ENCODE data around the gene EML5. TPM values are rescaled to one million over a fixed set of nuclear protein-coding genes. Genes with fewer than 3 reads are reported as not detected.

EML5 gene
- total and polyA plus RNA-seq, 7 experiments from 2014 or later: 0.40 to 6.4 (median 3.3) TPM

- DNase-seq (no peak), ATAC-seq (no peak)
- Histone ChIP-seq H3K27ac (ENCODE audit: low read depth, low read length) (no peak overlapping the region), H3K27me3 (ENCODE audit: control insufficient read depth in 2 of 2, insufficient read depth in 2 of 2, low read length in 2 of 2) (no peaks in the 10 kb centered on the region), H3K4me1 (ENCODE audit: control insufficient read depth in 2 of 2, insufficient read depth in 2 of 2, low read length in 2 of 2) (no peaks in the 10 kb centered on the region), H3K36me3 (ENCODE audit: control insufficient read depth in 2 of 3, insufficient read depth in 3 of 3, low read length in 3 of 3) (no peaks in the 10 kb centered on the region), H3K4me3 (ENCODE audit: low read length) (no peak overlapping the region), H3K9me3 (ENCODE audit: control insufficient read depth in 2 of 3, low read length in 3 of 3) (no peaks in the 10 kb centered on the region)
- Mint-ChIP-seq H3K4me1 (peaks cover 0 to 2% (median 0%) of the 10 kb centered on the region in 7 donors), H3K36me3 (peaks cover 0 to 25% (median 3%) of the 10 kb centered on the region in 5 donors), H3K27me3 (no peaks in the 10 kb centered on the region), H3K27ac (no peak overlapping the region), H3K9me3 (no peaks in the 10 kb centered on the region), H3K4me3 (no peak overlapping the region)
- ChIA-PET POLR2A (no interaction called here), CTCF (no interaction called here)
- intact Hi-C loops (cut with micrococcal nuclease): no loop called here
Measured at GRCh38 chr14:88750945-88751344, 41.8 kb downstream of the EML5 start.

- intact Hi-C loops (cut with micrococcal nuclease): no loop called here
- no peaks in the 10 kb centered on the region for H3K36me3 ChIP-seq (ENCODE audit: control insufficient read depth in 2 of 3, insufficient read depth in 3 of 3, low read length in 3 of 3)
- no peaks in the 10 kb centered on the region for H3K4me1 ChIP-seq (ENCODE audit: control insufficient read depth in 2 of 2, insufficient read depth in 2 of 2, low read length in 2 of 2)
- ATAC-seq (no peak), DNase-seq (no peak)
- no peaks in the 10 kb centered on the region for H3K9me3 ChIP-seq (ENCODE audit: control insufficient read depth in 2 of 3, low read length in 3 of 3)
- no peaks in the 10 kb centered on the region for H3K9me3 Mint-ChIP-seq
- H3K27me3 ChIP-seq (ENCODE audit: control insufficient read depth in 2 of 2, insufficient read depth in 2 of 2, low read length in 2 of 2): no peaks in the 10 kb centered on the region
- ChIA-PET CTCF (no interaction called here), POLR2A (no interaction called here)
- no peak overlapping the region for H3K4me3 ChIP-seq (ENCODE audit: low read length)
- H3K4me1 Mint-ChIP-seq: peaks cover 0 to 2% (median 0%) of the 10 kb centered on the region in 7 donors
- H3K4me3 Mint-ChIP-seq: no peak overlapping the region
- no peaks in the 10 kb centered on the region for H3K27me3 Mint-ChIP-seq
- peaks cover 0 to 26% (median 3%) of the 10 kb centered on the region in 5 donors for H3K36me3 Mint-ChIP-seq
- H3K27ac Mint-ChIP-seq: no peak overlapping the region
- no peak overlapping the region for H3K27ac ChIP-seq (ENCODE audit: low read depth, low read length)
Measured at GRCh38 chr14:88750413-88750812, 42.3 kb downstream of the EML5 start.

GRCh38 chr14:88749139-88749538 lies 43.6 kb downstream of the EML5 start:
- POLR2A ChIA-PET: no interaction called here
- intact Hi-C loops (cut with micrococcal nuclease): no loop called here
- Mint-ChIP-seq H3K4me1 (peaks cover 0 to 2% (median 0%) of the 10 kb centered on the region in 7 donors), H3K27me3 (no peaks in the 10 kb centered on the region), H3K9me3 (no peaks in the 10 kb centered on the region), H3K36me3 (peaks cover 0 to 25% (median 3%) of the 10 kb centered on the region in 5 donors), H3K27ac (no peak overlapping the region), H3K4me3 (no peak overlapping the region)
- H3K27ac ChIP-seq (ENCODE audit: low read depth, low read length): no peak overlapping the region
- H3K36me3 ChIP-seq (ENCODE audit: control insufficient read depth in 2 of 3, insufficient read depth in 3 of 3, low read length in 3 of 3): no peaks in the 10 kb centered on the region
- H3K27me3 ChIP-seq (ENCODE audit: control insufficient read depth in 2 of 2, insufficient read depth in 2 of 2, low read length in 2 of 2): no peaks in the 10 kb centered on the region
- DNase-seq (no peak), ATAC-seq (no peak)
- no peaks in the 10 kb centered on the region for H3K4me1 ChIP-seq (ENCODE audit: control insufficient read depth in 2 of 2, insufficient read depth in 2 of 2, low read length in 2 of 2)
- CTCF ChIA-PET: no interaction called here
- no peaks in the 10 kb centered on the region for H3K9me3 ChIP-seq (ENCODE audit: control insufficient read depth in 2 of 3, low read length in 3 of 3)
- no peak overlapping the region for H3K4me3 ChIP-seq (ENCODE audit: low read length)

- intact Hi-C loops (cut with micrococcal nuclease): no loop called here
- Mint-ChIP-seq H3K27ac (no peak overlapping the region), H3K4me1 (peaks cover 0 to 2% (median 0%) of the 10 kb centered on the region in 7 donors), H3K9me3 (no peaks in the 10 kb centered on the region), H3K36me3 (peaks cover 0 to 25% (median 3%) of the 10 kb centered on the region in 5 donors), H3K27me3 (no peaks in the 10 kb centered on the region), H3K4me3 (no peak overlapping the region)
- H3K27ac ChIP-seq (ENCODE audit: low read depth, low read length): no peak overlapping the region
- H3K27me3 ChIP-seq (ENCODE audit: control insufficient read depth in 2 of 2, insufficient read depth in 2 of 2, low read length in 2 of 2): no peaks in the 10 kb centered on the region
- no peak overlapping the region for H3K4me3 ChIP-seq (ENCODE audit: low read length)
- H3K36me3 ChIP-seq (ENCODE audit: control insufficient read depth in 2 of 3, insufficient read depth in 3 of 3, low read length in 3 of 3): no peaks in the 10 kb centered on the region
- no peaks in the 10 kb centered on the region for H3K9me3 ChIP-seq (ENCODE audit: control insufficient read depth in 2 of 3, low read length in 3 of 3)
- ATAC-seq: no peak
- POLR2A ChIA-PET: no interaction called here
- DNase-seq: no peak
- CTCF ChIA-PET: no interaction called here
- no peaks in the 10 kb centered on the region for H3K4me1 ChIP-seq (ENCODE audit: control insufficient read depth in 2 of 2, insufficient read depth in 2 of 2, low read length in 2 of 2)
Measured at GRCh38 chr14:88748288-88748687, 44.5 kb downstream of the EML5 start.

- Histone ChIP-seq H3K36me3 (ENCODE audit: control insufficient read depth in 2 of 3, insufficient read depth in 3 of 3, low read length in 3 of 3) (no peaks in the 10 kb centered on the region), H3K9me3 (ENCODE audit: control insufficient read depth in 2 of 3, low read length in 3 of 3) (no peaks in the 10 kb centered on the region), H3K27ac (ENCODE audit: low read depth, low read length) (no peak overlapping the region), H3K27me3 (ENCODE audit: control insufficient read depth in 2 of 2, insufficient read depth in 2 of 2, low read length in 2 of 2) (no peaks in the 10 kb centered on the region), H3K4me1 (ENCODE audit: control insufficient read depth in 2 of 2, insufficient read depth in 2 of 2, low read length in 2 of 2) (no peaks in the 10 kb centered on the region), H3K4me3 (ENCODE audit: low read length) (no peak overlapping the region)
- Mint-ChIP-seq H3K36me3 (peaks cover 0 to 13% (median 4%) of the 10 kb centered on the region in 5 donors), H3K27me3 (no peaks in the 10 kb centered on the region), H3K4me1 (peaks cover 0 to 2% (median 0%) of the 10 kb centered on the region in 7 donors), H3K4me3 (no peak overlapping the region), H3K9me3 (no peaks in the 10 kb centered on the region), H3K27ac (no peak overlapping the region)
- DNase-seq: no peak
- CTCF ChIA-PET: no interaction called here
- intact Hi-C loops (cut with micrococcal nuclease): no loop called here
- POLR2A ChIA-PET: no interaction called here
- ATAC-seq: no peak
Measured at GRCh38 chr14:88746052-88746451, 46.7 kb downstream of the EML5 start.

- CTCF ChIA-PET: no interaction called here
- POLR2A ChIA-PET: no interaction called here
- DNase-seq: no peak
Measured at GRCh38 chr14:88737245-88737644, 55.5 kb downstream of the EML5 start.

GRCh38 chr14:88733121-88733520 lies 59.6 kb downstream of the EML5 start:
- no peaks in the 10 kb centered on the region for H3K4me1 Mint-ChIP-seq
- DNase-seq (no peak), ATAC-seq (no peak)
- H3K4me3 ChIP-seq (ENCODE audit: low read length): no peak overlapping the region
- H3K9me3 ChIP-seq (ENCODE audit: control insufficient read depth in 2 of 3, low read length in 3 of 3): no peaks in the 10 kb centered on the region
- no peaks in the 10 kb centered on the region for H3K4me1 ChIP-seq (ENCODE audit: control insufficient read depth in 2 of 2, insufficient read depth in 2 of 2, low read length in 2 of 2)
- no peak overlapping the region for H3K4me3 Mint-ChIP-seq
- H3K27ac ChIP-seq (ENCODE audit: low read depth, low read length): no peak overlapping the region
- H3K27ac Mint-ChIP-seq: no peak overlapping the region
- H3K27me3 ChIP-seq (ENCODE audit: control insufficient read depth in 2 of 2, insufficient read depth in 2 of 2, low read length in 2 of 2): no peaks in the 10 kb centered on the region
- intact Hi-C loops (cut with micrococcal nuclease): no loop called here
- ChIA-PET POLR2A (interaction anchor here (0.7 kb wide), 1 partner anchor 22 kb away, joined by 3 read pairs; no protein-coding TSS in a partner anchor), CTCF (interaction anchor here (1.5 kb wide), 1 partner anchor 13 kb away, joined by 3 read pairs; no protein-coding TSS in a partner anchor)
- no peaks in the 10 kb centered on the region for H3K36me3 ChIP-seq (ENCODE audit: control insufficient read depth in 2 of 3, insufficient read depth in 3 of 3, low read length in 3 of 3)
- peaks cover 0 to 5% (median 0%) of the 10 kb centered on the region in 11 donors for H3K9me3 Mint-ChIP-seq
- peaks cover 1 to 51% (median 39%) of the 10 kb centered on the region in 5 donors for H3K36me3 Mint-ChIP-seq
- no peaks in the 10 kb centered on the region for H3K27me3 Mint-ChIP-seq

More at GRCh38 chr14:88737245-88737644, 55.5 kb downstream of the EML5 start:
- no peaks in the 10 kb centered on the region for H3K27me3 ChIP-seq (ENCODE audit: control insufficient read depth in 2 of 2, insufficient read depth in 2 of 2, low read length in 2 of 2)
- Mint-ChIP-seq H3K36me3 (peaks cover 1 to 53% (median 43%) of the 10 kb centered on the region in 5 donors), H3K9me3 (peaks cover 0 to 5% (median 0%) of the 10 kb centered on the region in 11 donors), H3K27ac (no peak overlapping the region), H3K27me3 (no peaks in the 10 kb centered on the region), H3K4me3 (no peak overlapping the region), H3K4me1 (no peaks in the 10 kb centered on the region)
- no peak overlapping the region for H3K4me3 ChIP-seq (ENCODE audit: low read length)
- intact Hi-C loops (cut with micrococcal nuclease): no loop called here
- H3K27ac ChIP-seq (ENCODE audit: low read depth, low read length): no peak overlapping the region
- no peaks in the 10 kb centered on the region for H3K9me3 ChIP-seq (ENCODE audit: control insufficient read depth in 2 of 3, low read length in 3 of 3)
- ATAC-seq: no peak
- no peaks in the 10 kb centered on the region for H3K4me1 ChIP-seq (ENCODE audit: control insufficient read depth in 2 of 2, insufficient read depth in 2 of 2, low read length in 2 of 2)
- no peaks in the 10 kb centered on the region for H3K36me3 ChIP-seq (ENCODE audit: control insufficient read depth in 2 of 3, insufficient read depth in 3 of 3, low read length in 3 of 3)

Data from naive thymus-derived CD4-positive, alpha-beta T cell (primary cell).